DOHH2 (cell line): ENCODE results near the gene STON2.

Experiments used
- CTCF ChIP-seq: fragments of 200-600 bp; sonication (generic); IDR thresholded peaks from one replicate; pipeline ENCODE4 v1.5.1; 2014; ENCODE audit warnings: antibody characterized with exemption, mild to moderate bottlenecking, low read depth, low read length; ENCODE audit not compliant: poor library complexity, severe bottlenecking
- EZH2phosphoT487 ChIP-seq: fragments of 200-600 bp; sonication (generic); IDR thresholded peaks from 2 replicates; pipeline ENCODE4 v1.6.1; 2017; ENCODE audit warnings: borderline replicate concordance, mild to moderate bottlenecking, antibody characterized with exemption, low read length, moderate library complexity, mixed read lengths

GRCh38 chr14:81400202-81400678 is at the start of gene STON2:
- TF ChIP-seq CTCF (no peak), EZH2phosphoT487 (no peak)
